RWPE1 (cell line): ENCODE data around the gene NEB.

ENCODE experiments used
- CTCF ChIA-PET: fragments of 350-600 bp; sonication (Branson Sonifier 250); formaldehyde crosslinking; extraction: SDS; loops from one replicate; lab custom pipeline; 2021; lab: Yijun Ruan, JAX
- POLR2A ChIA-PET: fragments of 400-600 bp; formaldehyde crosslinking; extraction: SDS; loops from one replicate; lab custom pipeline; 2020; ENCODE audit warnings: antibody characterized with exemption; ENCODE audit not compliant: low non-redundant PET; lab: Yijun Ruan, JAX
- DNase-seq: peaks from one replicate; pipeline ENCODE4 v3.0.0; 2012; ENCODE audit warnings: low spot score
- H3K27ac ChIP-seq: fragments of 450-650 bp; 2 replicates; pipeline ENCODE4 v1.5.1; 2017
- CTCF ChIP-seq: fragments of 450-650 bp; conservative IDR thresholded peaks from 2 replicates; pipeline ENCODE4 v1.5.1; 2017; ENCODE audit warnings: low read depth, mild to moderate bottlenecking

The NEB gene

GRCh38 chr2:151544449-151544848 lies 189.8 kb downstream of the NEB start:
- DNase-seq: no peak
- ChIA-PET CTCF (no interaction called here), POLR2A (no interaction called here)
- TF ChIP-seq CTCF: no peak
- H3K27ac ChIP-seq: no peak overlapping the region

GRCh38 chr2:151543876-151544275 lies 190.4 kb downstream of the NEB start:
- CTCF ChIA-PET: no interaction called here
- TF ChIP-seq CTCF: no peak
- H3K27ac ChIP-seq: no peak overlapping the region
- DNase-seq: no peak
- POLR2A ChIA-PET: no interaction called here

GRCh38 chr2:151534001-151534400 lies 200.3 kb downstream of the NEB start:
- ChIA-PET POLR2A (no interaction called here), CTCF (no interaction called here)
- no peak for DNase-seq
- TF ChIP-seq CTCF: no peak
- no peak overlapping the region for H3K27ac ChIP-seq

- no peak overlapping the region for H3K27ac ChIP-seq
- ChIA-PET CTCF (no interaction called here), POLR2A (no interaction called here)
- TF ChIP-seq CTCF: no peak
- no peak for DNase-seq
Observed at GRCh38 chr2:151533127-151533526, 201.1 kb downstream of the NEB start.

- CTCF ChIA-PET: no interaction called here
Observed at GRCh38 chr2:151526572-151527090, 207.6 kb downstream of the NEB start.

GRCh38 chr2:151525821-151526373 lies 208.4 kb downstream of the NEB start:
- CTCF ChIA-PET: no interaction called here
- POLR2A ChIA-PET: no interaction called here
- no peak overlapping the region for H3K27ac ChIP-seq
- TF ChIP-seq CTCF: no peak
- DNase-seq: no peak

More at GRCh38 chr2:151526572-151527090, 207.6 kb downstream of the NEB start:
- no peak for TF ChIP-seq CTCF
- DNase-seq: no peak
- POLR2A ChIA-PET: no interaction called here
- no peak overlapping the region for H3K27ac ChIP-seq
